ENCODE results near the gene GABPB2.

DNA sequence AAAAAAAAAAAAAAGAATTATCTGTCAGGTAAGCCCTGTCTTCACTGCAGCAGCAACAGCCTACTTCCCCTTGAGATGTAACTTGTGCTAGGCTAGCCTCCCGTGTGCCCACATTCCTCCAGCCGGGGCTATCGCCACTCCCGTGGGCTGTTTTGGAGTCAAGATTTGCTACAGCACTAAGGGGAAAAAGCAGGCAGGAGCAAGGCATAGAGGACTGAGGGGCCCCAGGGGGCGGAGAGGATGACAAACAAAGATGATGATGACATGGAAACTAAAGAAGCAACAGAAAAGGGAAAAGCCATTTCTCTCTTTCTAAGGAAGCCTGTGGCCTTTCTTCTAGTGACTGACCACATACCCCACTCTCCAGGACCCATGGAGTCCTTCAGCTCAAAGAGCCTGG, 87.8 kb downstream of the GABPB2 start:
- TF ChIP-seq, protein P1, sequence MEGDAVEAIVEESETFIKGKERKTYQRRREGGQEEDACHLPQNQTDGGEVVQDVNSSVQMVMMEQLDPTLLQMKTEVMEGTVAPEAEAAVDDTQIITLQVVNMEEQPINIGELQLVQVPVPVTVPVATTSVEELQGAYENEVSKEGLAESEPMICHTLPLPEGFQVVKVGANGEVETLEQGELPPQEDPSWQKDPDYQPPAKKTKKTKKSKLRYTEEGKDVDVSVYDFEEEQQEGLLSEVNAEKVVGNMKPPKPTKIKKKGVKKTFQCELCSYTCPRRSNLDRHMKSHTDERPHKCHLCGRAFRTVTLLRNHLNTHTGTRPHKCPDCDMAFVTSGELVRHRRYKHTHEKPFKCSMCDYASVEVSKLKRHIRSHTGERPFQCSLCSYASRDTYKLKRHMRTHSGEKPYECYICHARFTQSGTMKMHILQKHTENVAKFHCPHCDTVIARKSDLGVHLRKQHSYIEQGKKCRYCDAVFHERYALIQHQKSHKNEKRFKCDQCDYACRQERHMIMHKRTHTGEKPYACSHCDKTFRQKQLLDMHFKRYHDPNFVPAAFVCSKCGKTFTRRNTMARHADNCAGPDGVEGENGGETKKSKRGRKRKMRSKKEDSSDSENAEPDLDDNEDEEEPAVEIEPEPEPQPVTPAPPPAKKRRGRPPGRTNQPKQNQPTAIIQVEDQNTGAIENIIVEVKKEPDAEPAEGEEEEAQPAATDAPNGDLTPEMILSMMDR (conservative IDR thresholded peaks at IDR 0.05; ENCODE audit: low read length) = no peak
- TF ChIP-seq EZH2phosphoT487 (IDR thresholded peaks at IDR 0.05; ENCODE audit: borderline replicate concordance) = no peak

All from Loucy (cell line).